Measurements from ENCODE around the gene HOXC6. TPM values are rescaled to one million over a fixed set of nuclear protein-coding genes. Genes with fewer than 3 reads are reported as not detected.
A peak's percentile ranks its signal among the peaks of the same experiment; 100 is the strongest.

HOXC6 gene
- total RNA-seq, 1 experiment from 2014 or later, result 10.2 TPM

DNA sequence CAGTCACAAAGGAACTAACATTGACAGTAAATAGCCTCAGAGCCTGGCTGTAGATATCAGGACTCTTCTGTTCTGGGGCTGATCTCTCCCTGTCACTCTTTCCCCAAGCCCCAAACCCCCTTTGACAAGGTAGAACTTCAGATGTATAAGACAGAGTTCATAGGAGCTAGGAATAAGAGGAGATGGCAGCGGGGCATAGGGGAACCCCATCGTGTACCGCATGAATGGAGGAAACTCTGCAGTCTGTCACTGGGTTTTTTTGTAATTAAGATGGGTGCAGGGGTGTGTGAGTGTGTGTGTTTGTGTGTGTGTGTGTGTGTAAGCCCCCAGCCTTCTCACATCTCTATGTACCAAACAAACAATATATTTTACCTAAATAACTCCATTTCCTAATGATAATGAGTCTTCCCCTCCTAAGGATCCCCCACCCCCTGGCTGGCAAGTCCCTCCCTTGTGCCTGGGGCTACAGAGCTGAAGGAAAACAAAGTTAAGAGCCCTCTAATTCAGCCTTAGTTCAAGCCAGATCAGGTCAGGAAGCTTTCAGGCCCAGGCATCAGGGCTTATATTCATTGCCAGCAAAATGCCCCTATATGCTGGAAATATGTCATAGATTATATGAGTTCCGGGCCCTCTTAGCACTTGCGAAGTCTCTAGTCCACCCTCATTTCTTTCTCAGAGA, 16.3 kb downstream of the HOXC6 start:
- no peaks in the 10 kb centered on the region for H3K9me3 ChIP-seq
- Mint-ChIP-seq H3K4me1 (ENCODE audit: low read depth, unreplicated experiment) (peaks cover 25% of the 10 kb centered on the region), H3K9me3 (ENCODE audit: unreplicated experiment) (no peaks in the 10 kb centered on the region), H3K36me3 (ENCODE audit: insufficient read depth, unreplicated experiment) (no peaks in the 10 kb centered on the region), H3K4me3 (ENCODE audit: unreplicated experiment) (no peak overlapping the region), H3K27ac (ENCODE audit: unreplicated experiment) (peak overlapping the region; percentile 32), H3K27me3 (ENCODE audit: insufficient read depth, unreplicated experiment) (no peaks in the 10 kb centered on the region)
- intact Hi-C loops (cut with micrococcal nuclease; ENCODE audit: unreplicated experiment), result no loop called here
- no TSS peak for BruUV-seq (replicated peaks)
- H3K36me3 ChIP-seq (ENCODE audit: control insufficient read depth, insufficient read depth, low read length), result no peaks in the 10 kb centered on the region
- CTCF ChIA-PET, result interaction anchor here (1.2 kb wide), 1 partner anchor 157 kb away, joined by 4 read pairs; no protein-coding TSS in a partner anchor
- H3K27me3 ChIP-seq (replicated peaks; ENCODE audit: control insufficient read depth, insufficient read depth, low read length), result no peaks in the 10 kb centered on the region
- no peak overlapping the region for H3K4me3 ChIP-seq (ENCODE audit: low read depth, low read length)
- POLR2A ChIA-PET, result no interaction called here
- DNase-seq, result no peak
- peaks cover 18% of the 10 kb centered on the region for H3K4me1 ChIP-seq
- TF ChIP-seq, protein P1, sequence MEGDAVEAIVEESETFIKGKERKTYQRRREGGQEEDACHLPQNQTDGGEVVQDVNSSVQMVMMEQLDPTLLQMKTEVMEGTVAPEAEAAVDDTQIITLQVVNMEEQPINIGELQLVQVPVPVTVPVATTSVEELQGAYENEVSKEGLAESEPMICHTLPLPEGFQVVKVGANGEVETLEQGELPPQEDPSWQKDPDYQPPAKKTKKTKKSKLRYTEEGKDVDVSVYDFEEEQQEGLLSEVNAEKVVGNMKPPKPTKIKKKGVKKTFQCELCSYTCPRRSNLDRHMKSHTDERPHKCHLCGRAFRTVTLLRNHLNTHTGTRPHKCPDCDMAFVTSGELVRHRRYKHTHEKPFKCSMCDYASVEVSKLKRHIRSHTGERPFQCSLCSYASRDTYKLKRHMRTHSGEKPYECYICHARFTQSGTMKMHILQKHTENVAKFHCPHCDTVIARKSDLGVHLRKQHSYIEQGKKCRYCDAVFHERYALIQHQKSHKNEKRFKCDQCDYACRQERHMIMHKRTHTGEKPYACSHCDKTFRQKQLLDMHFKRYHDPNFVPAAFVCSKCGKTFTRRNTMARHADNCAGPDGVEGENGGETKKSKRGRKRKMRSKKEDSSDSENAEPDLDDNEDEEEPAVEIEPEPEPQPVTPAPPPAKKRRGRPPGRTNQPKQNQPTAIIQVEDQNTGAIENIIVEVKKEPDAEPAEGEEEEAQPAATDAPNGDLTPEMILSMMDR (IDR thresholded peaks at IDR 0.05; ENCODE audit: insufficient read depth in 1 of 2, low read depth in 1 of 2, low read length in 1 of 2, severe bottlenecking in 1 of 2, unreplicated experiment in 1 of 2), result no peak

DNA sequence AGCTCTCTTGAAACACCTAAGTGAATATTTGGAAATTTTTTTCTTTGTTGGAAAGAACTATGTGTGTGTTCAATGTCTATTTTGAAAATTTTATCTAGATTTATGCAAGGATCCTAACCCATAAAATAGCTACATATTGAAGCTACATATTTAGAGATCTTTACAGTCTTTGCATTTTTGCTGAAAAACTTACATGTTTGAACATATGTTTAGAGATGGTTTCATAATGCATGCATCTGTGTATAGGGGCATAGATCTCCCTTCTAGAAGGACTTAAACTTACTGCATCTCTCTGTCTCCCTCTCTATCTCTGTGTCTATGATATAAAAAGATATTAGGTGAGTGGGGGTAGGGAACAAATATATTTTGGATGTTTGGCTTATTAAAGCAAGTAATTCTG, 17.2 kb downstream of the HOXC6 start:
- CTCF ChIA-PET, result no interaction called here
- H3K36me3 ChIP-seq (ENCODE audit: control insufficient read depth, insufficient read depth, low read length), result no peaks in the 10 kb centered on the region
- no peaks in the 10 kb centered on the region for H3K27me3 Mint-ChIP-seq (ENCODE audit: insufficient read depth, unreplicated experiment)
- H3K27me3 ChIP-seq (replicated peaks; ENCODE audit: control insufficient read depth, insufficient read depth, low read length), result no peaks in the 10 kb centered on the region
- POLR2A ChIA-PET, result no interaction called here
- H3K9me3 ChIP-seq, result no peaks in the 10 kb centered on the region
- H3K4me1 Mint-ChIP-seq (ENCODE audit: low read depth, unreplicated experiment), result peaks cover 25% of the 10 kb centered on the region
- peaks cover 9% of the 10 kb centered on the region for H3K4me1 ChIP-seq
- TF ChIP-seq, protein P1 (IDR thresholded peaks at IDR 0.05; ENCODE audit: insufficient read depth in 1 of 2, low read depth in 1 of 2, low read length in 1 of 2, severe bottlenecking in 1 of 2, unreplicated experiment in 1 of 2), result no peak
- H3K36me3 Mint-ChIP-seq (ENCODE audit: insufficient read depth, unreplicated experiment), result no peaks in the 10 kb centered on the region
- no TSS peak for BruUV-seq (replicated peaks)
- no peak for DNase-seq
- H3K27ac Mint-ChIP-seq (ENCODE audit: unreplicated experiment), result no peak overlapping the region
- no peaks in the 10 kb centered on the region for H3K9me3 Mint-ChIP-seq (ENCODE audit: unreplicated experiment)
- intact Hi-C loops (cut with micrococcal nuclease; ENCODE audit: unreplicated experiment), result no loop called here
- H3K4me3 Mint-ChIP-seq (ENCODE audit: unreplicated experiment), result no peak overlapping the region
- H3K4me3 ChIP-seq (ENCODE audit: low read depth, low read length), result no peak overlapping the region

DNA sequence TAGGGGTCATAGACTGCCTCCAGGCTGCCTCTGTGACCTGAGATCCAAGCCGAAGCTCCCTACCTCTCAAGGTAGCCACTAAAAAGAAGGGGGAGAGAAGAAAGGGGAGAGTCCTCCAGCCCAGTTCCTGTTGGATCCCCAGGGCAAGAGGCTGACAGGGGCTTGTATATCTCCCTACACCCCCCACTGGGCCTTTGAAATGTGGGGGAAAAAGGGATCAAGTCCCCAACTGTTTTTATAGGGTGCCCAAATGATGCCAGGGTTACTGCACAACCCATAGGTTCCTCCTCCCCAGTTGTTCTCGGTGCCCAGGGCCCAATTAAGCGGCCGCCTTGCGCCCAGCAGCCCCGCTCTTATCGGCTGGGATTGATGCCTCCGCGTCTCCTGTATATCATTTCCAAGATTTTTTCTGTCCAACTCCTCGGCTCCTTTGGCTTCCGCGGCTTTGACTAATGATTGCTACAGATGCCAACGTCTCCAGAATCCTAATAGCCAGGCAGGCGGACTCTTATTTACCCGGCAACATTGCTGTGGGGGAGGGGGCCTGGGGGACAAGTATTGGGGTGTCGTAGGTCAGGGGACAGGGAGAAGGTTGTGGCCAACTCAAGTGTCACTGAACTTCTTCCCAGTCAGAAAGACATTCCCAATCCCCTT, 17.8 kb downstream of the HOXC6 start:
- H3K36me3 ChIP-seq (ENCODE audit: control insufficient read depth, insufficient read depth, low read length), result no peaks in the 10 kb centered on the region
- POLR2A ChIA-PET, result no interaction called here
- no peak overlapping the region for H3K4me3 ChIP-seq (ENCODE audit: low read depth, low read length)
- no peak overlapping the region for H3K27ac Mint-ChIP-seq (ENCODE audit: unreplicated experiment)
- H3K9me3 ChIP-seq, result no peaks in the 10 kb centered on the region
- no peaks in the 10 kb centered on the region for H3K36me3 Mint-ChIP-seq (ENCODE audit: insufficient read depth, unreplicated experiment)
- CTCF ChIA-PET, result no interaction called here
- BruUV-seq (replicated peaks), result no TSS peak
- H3K4me1 Mint-ChIP-seq (ENCODE audit: low read depth, unreplicated experiment), result peaks cover 31% of the 10 kb centered on the region
- intact Hi-C loops (cut with micrococcal nuclease; ENCODE audit: unreplicated experiment), result no loop called here
- TF ChIP-seq, protein P1 (IDR thresholded peaks at IDR 0.05; ENCODE audit: insufficient read depth in 1 of 2, low read depth in 1 of 2, low read length in 1 of 2, severe bottlenecking in 1 of 2, unreplicated experiment in 1 of 2), result no peak
- peaks cover 3% of the 10 kb centered on the region for H3K4me1 ChIP-seq
- H3K4me3 Mint-ChIP-seq (ENCODE audit: unreplicated experiment), result no peak overlapping the region
- no peaks in the 10 kb centered on the region for H3K27me3 Mint-ChIP-seq (ENCODE audit: insufficient read depth, unreplicated experiment)
- no peaks in the 10 kb centered on the region for H3K27me3 ChIP-seq (replicated peaks; ENCODE audit: control insufficient read depth, insufficient read depth, low read length)
- no peaks in the 10 kb centered on the region for H3K9me3 Mint-ChIP-seq (ENCODE audit: unreplicated experiment)
- DNase-seq, result no peak
